Hepatocyte (in vitro differentiated cells): ENCODE results near the gene LASP1.

Experiments
- CTCF ChIP-seq: fragments of 200-600 bp; sonication (generic); IDR thresholded peaks from 2 replicates; pipeline ENCODE4 v1.5.1; 2016; ENCODE audit warnings: antibody characterized with exemption, mild to moderate bottlenecking; ENCODE audit not compliant: poor library complexity
- EZH2 ChIP-seq: fragments of 200-600 bp; sonication (generic); IDR thresholded peaks from 2 replicates; pipeline ENCODE4 v1.6.1; 2016; ENCODE audit warnings: antibody characterized with exemption, mild to moderate bottlenecking, borderline replicate concordance
- EZH2phosphoT487 ChIP-seq: fragments of 200-600 bp; sonication (generic); IDR thresholded peaks from one replicate; pipeline ENCODE4 v1.6.1; 2018; ENCODE audit warnings: antibody characterized with exemption, mild to moderate bottlenecking, low read depth, moderate library complexity; ENCODE audit not compliant: unreplicated experiment, severe bottlenecking

GRCh38 chr17:38942696-38943334, 73.0 kb downstream of the LASP1 start:
- TF ChIP-seq EZH2phosphoT487 (no peak), CTCF (no peak), EZH2 (no peak)
